WI38 (cell line): ENCODE data around the gene TK2.

Source experiments
- H3K4me3 ChIP-seq: 2 replicates; pipeline ENCODE4 v1.5.1; 2011; ENCODE audit warnings: low read depth, mild to moderate bottlenecking, control low read depth, low read length
- CTCF ChIP-seq: IDR thresholded peaks from 2 replicates; pipeline ENCODE4 v1.5.1; 2012; ENCODE audit warnings: low read depth, mild to moderate bottlenecking, control low read depth, low read length

TK2 gene

GRCh38 chr16:66493490-66494401 is 56.2 kb downstream of the TK2 start:
- no peak overlapping the region for H3K4me3 ChIP-seq
- no peak for TF ChIP-seq CTCF

- TF ChIP-seq CTCF: no peak
- H3K4me3 ChIP-seq: no peak overlapping the region
Observed at GRCh38 chr16:66491716-66492064, 58.2 kb downstream of the TK2 start.

GRCh38 chr16:66490774-66491715 is 58.9 kb downstream of the TK2 start:
- TF ChIP-seq CTCF: no peak
- no peak overlapping the region for H3K4me3 ChIP-seq

DNA sequence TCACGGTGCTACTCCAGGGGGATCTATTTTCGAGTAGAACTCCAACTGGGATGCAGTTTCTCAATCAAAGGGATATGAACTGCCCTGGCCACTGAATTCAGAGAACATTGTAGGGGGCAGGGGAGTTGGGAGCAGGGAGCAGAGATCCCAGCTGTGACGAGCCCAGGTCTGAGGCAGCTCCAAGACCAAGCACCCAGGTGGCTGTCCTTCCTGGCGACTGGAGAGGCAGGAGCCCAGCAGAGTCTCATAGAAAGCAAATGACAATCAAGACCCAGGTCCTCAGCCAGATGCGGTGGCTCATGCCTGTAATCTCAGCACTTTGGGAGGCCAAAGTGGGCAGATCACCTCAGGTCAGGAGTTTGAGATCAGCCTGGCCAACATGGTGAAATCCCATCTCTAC is 60.1 kb downstream of the TK2 start:
- no peak overlapping the region for H3K4me3 ChIP-seq
- no peak for TF ChIP-seq CTCF

DNA sequence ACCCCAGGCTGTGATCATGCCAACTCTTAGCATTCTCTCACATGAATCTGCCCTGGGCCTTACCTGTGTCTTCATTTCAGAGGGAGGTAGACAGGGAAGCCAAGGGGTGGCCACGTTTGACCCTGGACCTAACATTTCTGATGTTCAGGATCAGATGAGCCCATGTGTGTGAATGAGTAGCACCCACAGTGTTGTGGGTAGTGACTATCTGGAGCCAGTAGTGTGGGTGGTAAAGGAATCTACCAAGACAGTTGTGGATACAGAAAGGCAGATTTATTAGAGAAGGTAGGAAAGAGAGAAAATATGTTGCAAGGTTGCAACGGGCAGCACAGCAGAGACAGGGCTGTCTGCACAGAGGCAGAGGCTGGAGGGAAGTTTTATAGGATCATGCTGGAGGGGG is 60.5 kb downstream of the TK2 start:
- no peak overlapping the region for H3K4me3 ChIP-seq
- TF ChIP-seq CTCF: no peak

DNA sequence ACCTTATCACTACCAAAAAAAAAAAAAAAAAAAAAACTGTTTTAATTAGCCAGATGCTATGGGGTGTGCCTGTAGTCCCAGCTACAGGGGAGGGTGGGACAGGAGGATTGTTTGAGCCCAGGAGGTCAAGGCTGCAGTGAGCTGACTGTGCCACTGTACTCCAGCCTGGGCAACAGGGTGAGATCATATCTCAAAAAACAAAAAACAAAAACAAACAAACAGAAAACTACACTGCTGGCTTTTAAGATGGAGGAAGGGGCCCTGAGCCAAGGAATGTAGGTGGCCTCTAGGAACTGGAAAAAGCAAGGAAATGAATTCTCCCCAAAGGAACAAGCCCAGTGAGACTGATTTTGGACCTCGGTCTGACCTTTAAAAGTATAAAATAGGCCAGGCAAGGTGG is 61.4 kb downstream of the TK2 start:
- no peak overlapping the region for H3K4me3 ChIP-seq
- no peak for TF ChIP-seq CTCF
